HepG2 (cell line): Measurements from ENCODE around the gene ZNF740. TPM values are rescaled to one million over a fixed set of nuclear protein-coding genes. Genes with fewer than 3 reads are reported as not detected.

Source experiments
- FOXK1 ChIP-seq: sonication (generic); formaldehyde crosslinking; IDR thresholded peaks from 2 replicates; pipeline ENCODE4 v1.4.0; 2020; ENCODE audit warnings: low read depth, missing genetic modification reagents, borderline replicate concordance
- KDM1A ChIP-seq: IDR thresholded peaks from 2 replicates; pipeline ENCODE4 v1.6.1; 2016; ENCODE audit warnings: missing compliant biosample characterization
- TBP ChIP-seq: sonication (generic); formaldehyde crosslinking; IDR thresholded peaks from 2 replicates; pipeline ENCODE4 v1.5.0; 2020; ENCODE audit warnings: missing genetic modification reagents
- ZNF382 ChIP-seq: sonication (generic); formaldehyde crosslinking; IDR thresholded peaks from 2 replicates; pipeline ENCODE4 v1.5.0; 2020; ENCODE audit warnings: missing genetic modification reagents, mild to moderate bottlenecking, borderline replicate concordance
- ZNF558 ChIP-seq: sonication (generic); formaldehyde crosslinking; IDR thresholded peaks from 2 replicates; pipeline ENCODE4 v1.9.0; 2022; ENCODE audit warnings: mild to moderate bottlenecking, missing genetic modification reagents, borderline replicate concordance
- ZNF7 ChIP-seq: IDR thresholded peaks from 2 replicates; pipeline ENCODE4 v1.6.1; 2016; ENCODE audit warnings: missing biosample characterization, missing genetic modification reagents
- ZSCAN31 ChIP-seq: sonication (generic); formaldehyde crosslinking; IDR thresholded peaks from 2 replicates; pipeline ENCODE4 v1.5.0; 2020; ENCODE audit warnings: low read depth, mild to moderate bottlenecking, missing genetic modification reagents
- polyA plus RNA-seq, 8 experiments: library from polyadenylated mRNA; depleted of rRNA in 3 of 8; stranded (reverse) in 7 of 8; unstranded in 1 of 8; fragments of >200 nt; fragmentation: Illumina TruSeq in 4 of 8; extraction: Trizol in 4 of 8; gene quantifications; 2 replicates each; pipeline versions ENCODE4 v1.2.1 to v1.2.3, GENCODE V29; 2011 to 2016; ENCODE audit warnings: low read depth in 4 of 8, missing spikeins in 1 of 8, mixed read lengths in 1 of 8; ENCODE audit not compliant: insufficient read depth in 1 of 8
- total RNA-seq, 5 experiments: library from RNA; depleted of rRNA; stranded (reverse); fragments of >200 nt; fragmentation: Illumina TruSeq; extraction: Trizol; gene quantifications; 2 replicates each; pipeline ENCODE4 v1.2.3, GENCODE V29; 2016; ENCODE audit warnings: low read depth in 1 of 5
- TF ChIP-seq, protein P1 (sequence below): sonication (generic); formaldehyde crosslinking; IDR thresholded peaks from 2 replicates; pipeline ENCODE4 v1.4.0; 2020; ENCODE audit warnings: mild to moderate bottlenecking, missing genetic modification reagents
- TF ChIP-seq, protein P2 (sequence below): sonication (generic); formaldehyde crosslinking; IDR thresholded peaks from 2 replicates; pipeline ENCODE4 v1.8.1; 2023; ENCODE audit warnings: mild to moderate bottlenecking, missing genetic modification reagents
- TF ChIP-seq, protein P3 (sequence below): IDR thresholded peaks from 2 replicates; pipeline ENCODE4 v1.6.1; 2016; ENCODE audit warnings: low read depth, missing genetic modification reagents, missing compliant biosample characterization
- TF ChIP-seq, protein P4 (sequence below): sonication (generic); formaldehyde crosslinking; IDR thresholded peaks from 2 replicates; pipeline ENCODE4 v1.4.0; 2020; ENCODE audit warnings: missing genetic modification reagents, borderline replicate concordance
- TF ChIP-seq, protein P5 (sequence below): sonication (generic); formaldehyde crosslinking; IDR thresholded peaks from 2 replicates; pipeline ENCODE4 v1.8.0; 2022; ENCODE audit warnings: missing genetic modification reagents, mild to moderate bottlenecking, inconsistent platforms, borderline replicate concordance
- TF ChIP-seq, protein P6 (sequence below): sonication (generic); formaldehyde crosslinking; IDR thresholded peaks from 2 replicates; pipeline ENCODE4 v1.8.1; 2022; ENCODE audit warnings: low read depth, mild to moderate bottlenecking, missing genetic modification reagents

ZNF740 gene
- total and polyA plus RNA-seq, 2 of the 13 experiments (the other 11 are each of a cell fraction or from before 2014, with no cell fraction given) = 16.9 to 19.0 TPM

DNA sequence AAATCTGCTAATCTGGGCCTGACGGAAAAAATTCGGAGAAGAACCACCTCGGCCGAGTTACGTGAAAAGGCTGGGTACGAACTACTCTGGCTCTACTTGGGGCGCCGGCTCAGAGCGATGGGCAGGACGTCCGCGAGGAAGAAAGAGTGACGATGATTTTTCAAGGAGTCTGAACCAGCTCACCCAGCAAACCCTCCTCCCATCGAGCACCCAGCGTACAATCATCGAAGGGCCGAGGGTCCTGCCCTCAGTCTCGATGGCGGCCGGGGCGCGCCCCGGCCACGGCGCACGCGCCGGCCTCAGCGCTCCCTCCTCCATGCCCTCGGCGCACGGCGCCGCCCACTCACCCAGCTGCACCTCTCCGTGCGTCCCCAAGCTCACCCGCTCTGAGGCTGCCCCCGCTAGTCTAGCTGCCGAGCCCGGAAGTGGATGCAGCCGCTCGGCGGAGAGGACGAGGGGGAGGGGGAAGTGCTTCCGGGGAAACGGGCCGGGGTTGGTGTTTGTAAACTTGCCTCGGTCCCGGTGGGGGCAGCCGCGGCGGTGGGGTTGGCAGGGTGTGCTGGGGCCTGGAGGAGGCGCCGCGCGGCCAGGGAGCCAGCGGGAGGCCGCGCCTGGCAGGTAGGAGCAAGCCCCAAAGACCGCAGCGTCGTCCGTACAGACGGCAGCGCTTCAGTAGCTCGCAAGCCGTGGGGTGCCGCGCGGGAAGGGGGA lies at the start of gene ZNF740, which contains the start of gene CSAD (continued):
- TF ChIP-seq, protein P1, sequence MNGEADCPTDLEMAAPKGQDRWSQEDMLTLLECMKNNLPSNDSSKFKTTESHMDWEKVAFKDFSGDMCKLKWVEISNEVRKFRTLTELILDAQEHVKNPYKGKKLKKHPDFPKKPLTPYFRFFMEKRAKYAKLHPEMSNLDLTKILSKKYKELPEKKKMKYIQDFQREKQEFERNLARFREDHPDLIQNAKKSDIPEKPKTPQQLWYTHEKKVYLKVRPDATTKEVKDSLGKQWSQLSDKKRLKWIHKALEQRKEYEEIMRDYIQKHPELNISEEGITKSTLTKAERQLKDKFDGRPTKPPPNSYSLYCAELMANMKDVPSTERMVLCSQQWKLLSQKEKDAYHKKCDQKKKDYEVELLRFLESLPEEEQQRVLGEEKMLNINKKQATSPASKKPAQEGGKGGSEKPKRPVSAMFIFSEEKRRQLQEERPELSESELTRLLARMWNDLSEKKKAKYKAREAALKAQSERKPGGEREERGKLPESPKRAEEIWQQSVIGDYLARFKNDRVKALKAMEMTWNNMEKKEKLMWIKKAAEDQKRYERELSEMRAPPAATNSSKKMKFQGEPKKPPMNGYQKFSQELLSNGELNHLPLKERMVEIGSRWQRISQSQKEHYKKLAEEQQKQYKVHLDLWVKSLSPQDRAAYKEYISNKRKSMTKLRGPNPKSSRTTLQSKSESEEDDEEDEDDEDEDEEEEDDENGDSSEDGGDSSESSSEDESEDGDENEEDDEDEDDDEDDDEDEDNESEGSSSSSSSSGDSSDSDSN (CRISPR knock-in tag) = peak; percentile 57; the same call in 1 of the 2 replicates
- TF ChIP-seq FOXK1 (peak; percentile 94), ZNF558 (CRISPR knock-in tag) (peak; percentile 54; the same call in 1 of the 2 replicates), KDM1A (CRISPR knock-in tag) (no peak), TBP (CRISPR knock-in tag) (no peak), ZNF382 (no peak), ZNF7 (CRISPR knock-in tag) (no peak), ZSCAN31 (CRISPR knock-in tag) (0 out of 2 replicates have a peak, but pooled peaks have one; percentile 28)
- TF ChIP-seq, protein P2, sequence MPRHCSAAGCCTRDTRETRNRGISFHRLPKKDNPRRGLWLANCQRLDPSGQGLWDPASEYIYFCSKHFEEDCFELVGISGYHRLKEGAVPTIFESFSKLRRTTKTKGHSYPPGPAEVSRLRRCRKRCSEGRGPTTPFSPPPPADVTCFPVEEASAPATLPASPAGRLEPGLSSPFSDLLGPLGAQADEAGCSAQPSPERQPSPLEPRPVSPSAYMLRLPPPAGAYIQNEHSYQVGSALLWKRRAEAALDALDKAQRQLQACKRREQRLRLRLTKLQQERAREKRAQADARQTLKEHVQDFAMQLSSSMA (CRISPR knock-in tag) = no peak
- TF ChIP-seq, protein P3, sequence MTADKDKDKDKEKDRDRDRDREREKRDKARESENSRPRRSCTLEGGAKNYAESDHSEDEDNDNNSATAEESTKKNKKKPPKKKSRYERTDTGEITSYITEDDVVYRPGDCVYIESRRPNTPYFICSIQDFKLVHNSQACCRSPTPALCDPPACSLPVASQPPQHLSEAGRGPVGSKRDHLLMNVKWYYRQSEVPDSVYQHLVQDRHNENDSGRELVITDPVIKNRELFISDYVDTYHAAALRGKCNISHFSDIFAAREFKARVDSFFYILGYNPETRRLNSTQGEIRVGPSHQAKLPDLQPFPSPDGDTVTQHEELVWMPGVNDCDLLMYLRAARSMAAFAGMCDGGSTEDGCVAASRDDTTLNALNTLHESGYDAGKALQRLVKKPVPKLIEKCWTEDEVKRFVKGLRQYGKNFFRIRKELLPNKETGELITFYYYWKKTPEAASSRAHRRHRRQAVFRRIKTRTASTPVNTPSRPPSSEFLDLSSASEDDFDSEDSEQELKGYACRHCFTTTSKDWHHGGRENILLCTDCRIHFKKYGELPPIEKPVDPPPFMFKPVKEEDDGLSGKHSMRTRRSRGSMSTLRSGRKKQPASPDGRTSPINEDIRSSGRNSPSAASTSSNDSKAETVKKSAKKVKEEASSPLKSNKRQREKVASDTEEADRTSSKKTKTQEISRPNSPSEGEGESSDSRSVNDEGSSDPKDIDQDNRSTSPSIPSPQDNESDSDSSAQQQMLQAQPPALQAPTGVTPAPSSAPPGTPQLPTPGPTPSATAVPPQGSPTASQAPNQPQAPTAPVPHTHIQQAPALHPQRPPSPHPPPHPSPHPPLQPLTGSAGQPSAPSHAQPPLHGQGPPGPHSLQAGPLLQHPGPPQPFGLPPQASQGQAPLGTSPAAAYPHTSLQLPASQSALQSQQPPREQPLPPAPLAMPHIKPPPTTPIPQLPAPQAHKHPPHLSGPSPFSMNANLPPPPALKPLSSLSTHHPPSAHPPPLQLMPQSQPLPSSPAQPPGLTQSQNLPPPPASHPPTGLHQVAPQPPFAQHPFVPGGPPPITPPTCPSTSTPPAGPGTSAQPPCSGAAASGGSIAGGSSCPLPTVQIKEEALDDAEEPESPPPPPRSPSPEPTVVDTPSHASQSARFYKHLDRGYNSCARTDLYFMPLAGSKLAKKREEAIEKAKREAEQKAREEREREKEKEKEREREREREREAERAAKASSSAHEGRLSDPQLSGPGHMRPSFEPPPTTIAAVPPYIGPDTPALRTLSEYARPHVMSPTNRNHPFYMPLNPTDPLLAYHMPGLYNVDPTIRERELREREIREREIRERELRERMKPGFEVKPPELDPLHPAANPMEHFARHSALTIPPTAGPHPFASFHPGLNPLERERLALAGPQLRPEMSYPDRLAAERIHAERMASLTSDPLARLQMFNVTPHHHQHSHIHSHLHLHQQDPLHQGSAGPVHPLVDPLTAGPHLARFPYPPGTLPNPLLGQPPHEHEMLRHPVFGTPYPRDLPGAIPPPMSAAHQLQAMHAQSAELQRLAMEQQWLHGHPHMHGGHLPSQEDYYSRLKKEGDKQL (CRISPR knock-in tag) = peak; percentile 12; the same call in 1 of the 2 replicates
- TF ChIP-seq, protein P4, sequence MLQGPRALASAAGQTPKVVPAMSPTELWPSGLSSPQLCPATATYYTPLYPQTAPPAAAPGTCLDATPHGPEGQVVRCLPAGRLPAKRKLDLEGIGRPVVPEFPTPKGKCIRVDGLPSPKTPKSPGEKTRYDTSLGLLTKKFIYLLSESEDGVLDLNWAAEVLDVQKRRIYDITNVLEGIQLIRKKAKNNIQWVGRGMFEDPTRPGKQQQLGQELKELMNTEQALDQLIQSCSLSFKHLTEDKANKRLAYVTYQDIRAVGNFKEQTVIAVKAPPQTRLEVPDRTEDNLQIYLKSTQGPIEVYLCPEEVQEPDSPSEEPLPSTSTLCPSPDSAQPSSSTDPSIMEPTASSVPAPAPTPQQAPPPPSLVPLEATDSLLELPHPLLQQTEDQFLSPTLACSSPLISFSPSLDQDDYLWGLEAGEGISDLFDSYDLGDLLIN = 0 out of 2 replicates have a peak, but pooled peaks have one; percentile 72
- TF ChIP-seq, protein P5, sequence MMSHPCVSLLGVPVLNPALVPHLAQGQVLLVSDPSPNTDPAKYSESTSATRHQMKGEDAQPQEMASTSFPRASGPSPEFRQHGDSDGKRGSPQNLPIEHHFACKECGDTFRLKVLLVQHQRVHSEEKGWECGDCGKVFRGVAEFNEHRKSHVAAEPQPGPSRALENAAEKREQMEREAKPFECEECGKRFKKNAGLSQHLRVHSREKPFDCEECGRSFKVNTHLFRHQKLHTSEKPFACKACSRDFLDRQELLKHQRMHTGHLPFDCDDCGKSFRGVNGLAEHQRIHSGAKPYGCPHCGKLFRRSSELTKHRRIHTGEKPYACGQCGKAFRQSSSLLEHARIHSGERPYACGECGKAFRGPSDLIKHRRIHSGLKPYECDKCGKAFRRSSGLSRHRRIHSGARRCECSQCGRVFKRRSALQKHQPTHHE = peak; percentile 40; the same call in 1 of the 2 replicates
- TF ChIP-seq, protein P6, sequence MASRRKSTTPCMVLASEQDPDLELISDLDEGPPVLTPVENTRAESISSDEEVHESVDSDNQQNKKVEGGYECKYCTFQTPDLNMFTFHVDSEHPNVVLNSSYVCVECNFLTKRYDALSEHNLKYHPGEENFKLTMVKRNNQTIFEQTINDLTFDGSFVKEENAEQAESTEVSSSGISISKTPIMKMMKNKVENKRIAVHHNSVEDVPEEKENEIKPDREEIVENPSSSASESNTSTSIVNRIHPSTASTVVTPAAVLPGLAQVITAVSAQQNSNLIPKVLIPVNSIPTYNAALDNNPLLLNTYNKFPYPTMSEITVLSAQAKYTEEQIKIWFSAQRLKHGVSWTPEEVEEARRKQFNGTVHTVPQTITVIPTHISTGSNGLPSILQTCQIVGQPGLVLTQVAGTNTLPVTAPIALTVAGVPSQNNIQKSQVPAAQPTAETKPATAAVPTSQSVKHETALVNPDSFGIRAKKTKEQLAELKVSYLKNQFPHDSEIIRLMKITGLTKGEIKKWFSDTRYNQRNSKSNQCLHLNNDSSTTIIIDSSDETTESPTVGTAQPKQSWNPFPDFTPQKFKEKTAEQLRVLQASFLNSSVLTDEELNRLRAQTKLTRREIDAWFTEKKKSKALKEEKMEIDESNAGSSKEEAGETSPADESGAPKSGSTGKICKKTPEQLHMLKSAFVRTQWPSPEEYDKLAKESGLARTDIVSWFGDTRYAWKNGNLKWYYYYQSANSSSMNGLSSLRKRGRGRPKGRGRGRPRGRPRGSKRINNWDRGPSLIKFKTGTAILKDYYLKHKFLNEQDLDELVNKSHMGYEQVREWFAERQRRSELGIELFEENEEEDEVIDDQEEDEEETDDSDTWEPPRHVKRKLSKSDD (CRISPR knock-in tag) = no peak; the same call in 1 of the 2 replicates
